Measurements from ENCODE around the gene FBXW12.

Gene FBXW12

DNA sequence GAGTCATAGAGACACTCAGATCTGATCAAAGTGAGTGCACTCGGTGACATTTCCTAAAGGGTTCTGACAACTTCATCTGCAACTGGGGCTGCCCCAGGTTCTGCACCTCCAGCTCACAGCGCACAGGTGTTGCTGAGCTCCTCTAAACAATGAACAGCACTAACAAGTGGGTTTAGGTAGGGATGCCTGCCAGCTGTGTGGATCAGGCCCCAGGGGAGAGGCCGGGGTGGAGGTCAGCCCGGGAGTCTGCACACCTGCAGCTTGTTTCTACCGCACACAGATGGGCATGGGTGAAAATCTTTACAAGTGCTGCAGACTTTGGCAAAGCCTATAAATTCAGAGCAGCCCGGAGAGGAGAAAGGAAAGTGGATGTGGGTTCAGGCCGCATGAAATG, 355 bp downstream of the FBXW12 start:
- CTCF ChIA-PET = interaction anchor here (1.9 to 3.5 kb wide), 2 partner anchors 14 to 28 kb away, joined by 6 to 14 read pairs; no protein-coding TSS in a partner anchor
- DNase-seq (ENCODE audit: low read depth, low spot score) = no peak

GRCh38 chr3:48372862-48373435, 930 bp downstream of the FBXW12 start:
- POLR2A ChIA-PET = no interaction called here
- no peak overlapping the region for H3K4me3 ChIP-seq (ENCODE audit: low read depth, low read length)
- TF ChIP-seq, protein P1, sequence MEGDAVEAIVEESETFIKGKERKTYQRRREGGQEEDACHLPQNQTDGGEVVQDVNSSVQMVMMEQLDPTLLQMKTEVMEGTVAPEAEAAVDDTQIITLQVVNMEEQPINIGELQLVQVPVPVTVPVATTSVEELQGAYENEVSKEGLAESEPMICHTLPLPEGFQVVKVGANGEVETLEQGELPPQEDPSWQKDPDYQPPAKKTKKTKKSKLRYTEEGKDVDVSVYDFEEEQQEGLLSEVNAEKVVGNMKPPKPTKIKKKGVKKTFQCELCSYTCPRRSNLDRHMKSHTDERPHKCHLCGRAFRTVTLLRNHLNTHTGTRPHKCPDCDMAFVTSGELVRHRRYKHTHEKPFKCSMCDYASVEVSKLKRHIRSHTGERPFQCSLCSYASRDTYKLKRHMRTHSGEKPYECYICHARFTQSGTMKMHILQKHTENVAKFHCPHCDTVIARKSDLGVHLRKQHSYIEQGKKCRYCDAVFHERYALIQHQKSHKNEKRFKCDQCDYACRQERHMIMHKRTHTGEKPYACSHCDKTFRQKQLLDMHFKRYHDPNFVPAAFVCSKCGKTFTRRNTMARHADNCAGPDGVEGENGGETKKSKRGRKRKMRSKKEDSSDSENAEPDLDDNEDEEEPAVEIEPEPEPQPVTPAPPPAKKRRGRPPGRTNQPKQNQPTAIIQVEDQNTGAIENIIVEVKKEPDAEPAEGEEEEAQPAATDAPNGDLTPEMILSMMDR (IDR thresholded peaks at IDR 0.05; ENCODE audit: insufficient read depth, low read length, missing control alignments) = no peak
- no peak for DNase-seq (ENCODE audit: low read depth, low spot score)
- CTCF ChIA-PET = interaction anchor here (1.9 to 3.5 kb wide), 2 partner anchors 14 to 28 kb away, joined by 6 to 14 read pairs; no protein-coding TSS in a partner anchor

More for the DNA sequence above, 355 bp downstream of the FBXW12 start:
- no peak overlapping the region for H3K4me3 ChIP-seq (ENCODE audit: low read depth, low read length)
- TF ChIP-seq, protein P1 (IDR thresholded peaks at IDR 0.05; ENCODE audit: insufficient read depth, low read length, missing control alignments) = no peak
- POLR2A ChIA-PET = no interaction called here

DNA sequence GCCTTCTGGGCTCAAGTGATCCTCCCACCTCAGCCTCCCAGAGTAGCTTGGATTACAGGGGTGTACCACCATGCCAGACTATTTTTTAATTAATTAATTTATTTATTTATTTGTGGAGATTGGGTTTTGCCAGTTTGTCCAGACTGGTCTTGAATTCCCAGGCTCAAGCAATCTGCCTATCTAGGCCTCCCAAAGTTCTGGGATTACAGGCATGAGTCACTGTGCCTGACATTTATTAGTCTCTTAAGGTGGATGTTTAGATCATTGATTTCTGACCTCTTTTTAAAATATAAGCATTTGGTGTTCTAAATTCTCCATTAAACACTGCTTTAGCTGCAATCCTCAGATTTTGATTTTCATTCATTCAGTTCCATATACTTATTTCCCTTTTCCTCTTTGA, 15.6 kb downstream of the FBXW12 start:
- CTCF ChIA-PET = interaction anchor here (4.0 to 7.6 kb wide), 2 partner anchors 13 to 49 kb away, joined by 22 to 54 read pairs; no protein-coding TSS in a partner anchor
- POLR2A ChIA-PET = no interaction called here
- no peak for DNase-seq (ENCODE audit: low read depth, low spot score)

DNA sequence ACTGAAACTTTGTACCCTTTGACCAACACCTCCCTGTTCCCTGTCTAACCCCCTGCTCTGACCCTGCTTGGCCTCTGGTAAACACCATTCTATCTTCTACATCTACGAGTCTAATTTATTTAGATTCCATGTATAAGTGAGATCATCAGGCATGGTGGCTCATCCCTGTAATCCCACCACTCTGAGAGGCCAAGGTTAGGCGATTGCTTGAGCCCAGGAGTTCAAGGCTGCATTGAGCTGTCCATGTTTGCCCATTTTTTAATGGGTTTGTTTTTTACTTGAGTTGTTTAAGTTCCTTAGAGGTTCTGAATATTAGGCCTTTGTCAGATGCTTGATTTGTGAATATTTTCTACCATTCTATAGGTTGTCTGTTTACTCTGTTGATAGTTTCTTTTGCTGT, 16.9 kb downstream of the FBXW12 start:
- DNase-seq (ENCODE audit: low read depth, low spot score) = no peak
- CTCF ChIA-PET = interaction anchor here (4.0 to 7.6 kb wide), 2 partner anchors 12 to 47 kb away, joined by 22 to 54 read pairs; no protein-coding TSS in a partner anchor
- POLR2A ChIA-PET = no interaction called here
- TF ChIP-seq, protein P1 (IDR thresholded peaks at IDR 0.05; ENCODE audit: insufficient read depth, low read length, missing control alignments) = no peak
- H3K4me3 ChIP-seq (ENCODE audit: low read depth, low read length) = no peak overlapping the region

More for the DNA sequence above, 15.6 kb downstream of the FBXW12 start:
- H3K4me3 ChIP-seq (ENCODE audit: low read depth, low read length) = no peak overlapping the region
- TF ChIP-seq, protein P1 (IDR thresholded peaks at IDR 0.05; ENCODE audit: insufficient read depth, low read length, missing control alignments) = no peak

GRCh38 chr3:48394391-48394790, 22.4 kb downstream of the FBXW12 start:
- DNase-seq (ENCODE audit: low read depth, low spot score) = no peak
- no peak overlapping the region for H3K4me3 ChIP-seq (ENCODE audit: low read depth, low read length)
- POLR2A ChIA-PET = no interaction called here
- CTCF ChIA-PET = no interaction called here
- TF ChIP-seq, protein P1 (IDR thresholded peaks at IDR 0.05; ENCODE audit: insufficient read depth, low read length, missing control alignments) = no peak

DNA sequence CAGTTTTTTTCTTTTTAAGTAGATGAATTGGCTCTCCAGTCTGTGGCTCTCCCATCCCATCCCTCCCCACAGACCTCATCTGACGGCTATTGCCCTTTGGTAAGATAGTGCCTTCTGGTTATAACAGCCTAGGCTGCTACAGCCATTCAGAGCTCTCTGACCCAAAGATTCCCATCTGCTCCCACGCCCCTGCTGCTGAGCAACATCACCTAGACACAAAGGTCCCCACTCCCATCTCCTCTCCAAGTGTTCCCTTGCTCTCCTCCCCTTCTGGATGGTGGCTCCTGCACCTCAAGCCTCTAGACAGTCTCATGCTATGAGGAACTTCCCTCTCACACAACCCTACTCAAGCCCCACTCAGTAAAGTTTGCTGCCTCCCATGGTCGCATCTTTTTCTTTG, 23.7 kb downstream of the FBXW12 start:
- no peak for DNase-seq (ENCODE audit: low read depth, low spot score)
- TF ChIP-seq, protein P1 (IDR thresholded peaks at IDR 0.05; ENCODE audit: insufficient read depth, low read length, missing control alignments) = no peak
- no peak overlapping the region for H3K4me3 ChIP-seq (ENCODE audit: low read depth, low read length)
- CTCF ChIA-PET = interaction anchor here (1.6 to 2.6 kb wide), 2 partner anchors 39 to 41 kb away, joined by 3 to 23 read pairs; no protein-coding TSS in a partner anchor
- POLR2A ChIA-PET = no interaction called here

Measured in AG04449 (cell line).